ENCODE results near the gene KRTAP10-4. TPM values are rescaled to one million over a fixed set of nuclear protein-coding genes. Genes with fewer than 3 reads are reported as not detected.

The KRTAP10-4 gene
- polyA plus RNA-seq, 1 of the 3 experiments (the other 2 are of a cell fraction), result not detected

DNA sequence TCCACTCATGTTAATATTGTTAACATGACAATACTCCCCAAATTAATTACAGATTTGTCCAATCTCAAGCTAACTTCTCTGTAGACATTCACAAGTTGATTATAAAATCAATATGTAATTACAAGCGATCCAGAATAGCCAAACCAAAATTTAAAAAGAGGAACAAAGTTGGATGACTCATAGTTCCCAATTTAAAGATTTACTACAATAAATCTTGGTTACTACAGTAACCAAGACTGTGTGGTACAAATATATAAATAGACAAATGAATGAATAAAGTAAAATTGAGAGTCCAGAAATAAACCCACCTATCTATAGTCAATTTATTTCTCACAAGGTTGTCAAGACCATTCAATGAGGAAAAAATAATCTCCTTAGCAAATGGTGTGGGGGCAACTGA, 7.1 kb upstream of the KRTAP10-4 start:
- no peak for DNase-seq
- Histone ChIP-seq H3K27me3 (ENCODE audit: insufficient read depth) (peaks cover 19% of the 10 kb centered on the region; the same call in 1 of the 2 replicates), H3F3A (replicated peaks; ENCODE audit: insufficient read depth) (no peaks in the 10 kb centered on the region), H4K20me1 (ENCODE audit: insufficient read depth) (no peaks in the 10 kb centered on the region), H3K79me2 (ENCODE audit: insufficient read depth) (no peaks in the 10 kb centered on the region), H3K27ac (ENCODE audit: low read depth in 2 of 2, low read length in 1 of 2) (no peak overlapping the region), H3K4me1 (ENCODE audit: control insufficient read depth in 1 of 2, insufficient read depth in 2 of 2, low read depth in 1 of 2, low read length in 1 of 2) (no peaks in the 10 kb centered on the region), H3K4me3 (ENCODE audit: low read depth in 2 of 2, low read length in 1 of 2) (no peak overlapping the region), H2AFZ (ENCODE audit: low read depth) (no peak overlapping the region), H3K36me3 (replicated peaks in 1 of 2; ENCODE audit: control insufficient read depth in 1 of 2, insufficient read depth in 2 of 2, low read length in 1 of 2) (no peaks in the 10 kb centered on the region), H3K4me2 (no peak overlapping the region), H3K9ac (no peak overlapping the region), H3K9me3 (no peaks in the 10 kb centered on the region), H3K9me2 (no peaks in the 10 kb centered on the region)
- 2% methylated on average over 1 of the region's 1 CpG for WGBS (ENCODE audit: low lambda C conversion rate)
- CTCF ChIA-PET, result interaction anchor here (1.0 kb wide), 1 partner anchor 227 kb away, joined by 3 read pairs; no protein-coding TSS in a partner anchor
- no peak for TF ChIP-seq RAD21 (IDR thresholded peaks at IDR 0.05; ENCODE audit: low read length)
- TF ChIP-seq TCF12 (IDR thresholded peaks at IDR 0.05), result no peak
- TF ChIP-seq ELF1 (IDR thresholded peaks at IDR 0.05), result no peak
- no peak for TF ChIP-seq RXRA (IDR thresholded peaks at IDR 0.05; ENCODE audit: borderline replicate concordance, low read depth)
- TF ChIP-seq, protein P1, sequence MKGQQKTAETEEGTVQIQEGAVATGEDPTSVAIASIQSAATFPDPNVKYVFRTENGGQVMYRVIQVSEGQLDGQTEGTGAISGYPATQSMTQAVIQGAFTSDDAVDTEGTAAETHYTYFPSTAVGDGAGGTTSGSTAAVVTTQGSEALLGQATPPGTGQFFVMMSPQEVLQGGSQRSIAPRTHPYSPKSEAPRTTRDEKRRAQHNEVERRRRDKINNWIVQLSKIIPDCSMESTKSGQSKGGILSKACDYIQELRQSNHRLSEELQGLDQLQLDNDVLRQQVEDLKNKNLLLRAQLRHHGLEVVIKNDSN (IDR thresholded peaks at IDR 0.05; ENCODE audit: borderline replicate concordance, low read depth), result no peak
- TF ChIP-seq SMC3 (IDR thresholded peaks at IDR 0.05; ENCODE audit: low read depth, low read length), result no peak
- TF ChIP-seq GABPA (IDR thresholded peaks at IDR 0.05; ENCODE audit: low read depth), result no peak
- no peak for TF ChIP-seq NRF1 (IDR thresholded peaks at IDR 0.05; ENCODE audit: low read depth, low read length)
- no peak for TF ChIP-seq TEAD4 (IDR thresholded peaks at IDR 0.05; ENCODE audit: borderline replicate concordance, insufficient read depth)
- no peak for TF ChIP-seq RFX5 (IDR thresholded peaks at IDR 0.05; ENCODE audit: low read length)
- no peak for TF ChIP-seq GATA2 (CRISPR knock-in tag; IDR thresholded peaks at IDR 0.05)
- POLR2A ChIA-PET, result no interaction called here

DNA sequence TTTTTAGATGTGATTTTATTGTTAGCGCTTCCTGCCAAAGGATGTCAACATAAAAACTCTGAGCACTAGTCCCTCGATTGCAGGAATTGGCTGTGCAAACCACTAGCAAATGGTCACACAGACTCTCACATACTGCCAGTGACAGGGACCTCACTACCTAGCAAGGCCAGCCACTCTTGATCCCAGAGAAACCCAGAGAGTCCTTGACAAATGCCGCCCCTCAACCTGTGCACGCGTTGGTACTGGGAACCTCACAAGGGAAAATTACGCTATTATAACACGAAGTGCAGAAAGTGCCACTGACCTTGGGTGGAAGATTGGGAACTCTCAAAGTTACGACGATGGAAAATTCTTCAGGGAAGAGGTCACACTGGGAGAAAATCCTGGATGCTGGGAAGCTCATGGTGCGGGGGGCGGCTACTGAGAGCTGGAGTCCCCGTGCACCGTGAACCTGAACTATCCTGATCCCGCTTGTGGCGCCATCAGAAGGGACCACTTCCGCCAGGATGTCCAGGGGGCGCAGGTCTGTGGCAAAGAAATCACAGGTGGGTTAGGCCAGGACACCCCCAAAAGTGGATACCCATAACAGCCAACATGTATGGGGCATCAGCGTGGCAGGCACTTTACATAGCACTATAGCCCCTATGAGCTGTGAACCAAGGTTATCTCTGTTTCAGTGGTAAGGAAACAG, 5.9 kb upstream of the KRTAP10-4 start:
- no peak overlapping the region for H3K27ac ChIP-seq (ENCODE audit: low read depth in 2 of 2, low read length in 1 of 2)
- TF ChIP-seq GABPA (IDR thresholded peaks at IDR 0.05; ENCODE audit: low read depth), result no peak
- TF ChIP-seq, protein P2, sequence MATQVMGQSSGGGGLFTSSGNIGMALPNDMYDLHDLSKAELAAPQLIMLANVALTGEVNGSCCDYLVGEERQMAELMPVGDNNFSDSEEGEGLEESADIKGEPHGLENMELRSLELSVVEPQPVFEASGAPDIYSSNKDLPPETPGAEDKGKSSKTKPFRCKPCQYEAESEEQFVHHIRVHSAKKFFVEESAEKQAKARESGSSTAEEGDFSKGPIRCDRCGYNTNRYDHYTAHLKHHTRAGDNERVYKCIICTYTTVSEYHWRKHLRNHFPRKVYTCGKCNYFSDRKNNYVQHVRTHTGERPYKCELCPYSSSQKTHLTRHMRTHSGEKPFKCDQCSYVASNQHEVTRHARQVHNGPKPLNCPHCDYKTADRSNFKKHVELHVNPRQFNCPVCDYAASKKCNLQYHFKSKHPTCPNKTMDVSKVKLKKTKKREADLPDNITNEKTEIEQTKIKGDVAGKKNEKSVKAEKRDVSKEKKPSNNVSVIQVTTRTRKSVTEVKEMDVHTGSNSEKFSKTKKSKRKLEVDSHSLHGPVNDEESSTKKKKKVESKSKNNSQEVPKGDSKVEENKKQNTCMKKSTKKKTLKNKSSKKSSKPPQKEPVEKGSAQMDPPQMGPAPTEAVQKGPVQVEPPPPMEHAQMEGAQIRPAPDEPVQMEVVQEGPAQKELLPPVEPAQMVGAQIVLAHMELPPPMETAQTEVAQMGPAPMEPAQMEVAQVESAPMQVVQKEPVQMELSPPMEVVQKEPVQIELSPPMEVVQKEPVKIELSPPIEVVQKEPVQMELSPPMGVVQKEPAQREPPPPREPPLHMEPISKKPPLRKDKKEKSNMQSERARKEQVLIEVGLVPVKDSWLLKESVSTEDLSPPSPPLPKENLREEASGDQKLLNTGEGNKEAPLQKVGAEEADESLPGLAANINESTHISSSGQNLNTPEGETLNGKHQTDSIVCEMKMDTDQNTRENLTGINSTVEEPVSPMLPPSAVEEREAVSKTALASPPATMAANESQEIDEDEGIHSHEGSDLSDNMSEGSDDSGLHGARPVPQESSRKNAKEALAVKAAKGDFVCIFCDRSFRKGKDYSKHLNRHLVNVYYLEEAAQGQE (IDR thresholded peaks at IDR 0.05; ENCODE audit: low read depth, low read length), result no peak
- H3K9ac ChIP-seq, result no peak overlapping the region
- no peak overlapping the region for H2AFZ ChIP-seq (ENCODE audit: low read depth)
- no peaks in the 10 kb centered on the region for H3K4me1 ChIP-seq (ENCODE audit: control insufficient read depth in 1 of 2, insufficient read depth in 2 of 2, low read depth in 1 of 2, low read length in 1 of 2)
- CTCF ChIA-PET, result no interaction called here
- peaks cover 32% of the 10 kb centered on the region; the same call in 1 of the 2 replicates for H3K27me3 ChIP-seq (ENCODE audit: insufficient read depth)
- no peaks in the 10 kb centered on the region for H3K9me2 ChIP-seq
- H4K20me1 ChIP-seq (ENCODE audit: insufficient read depth), result no peaks in the 10 kb centered on the region
- H3K4me3 ChIP-seq (ENCODE audit: low read depth in 2 of 2, low read length in 1 of 2), result no peak overlapping the region
- no peaks in the 10 kb centered on the region for H3F3A ChIP-seq (replicated peaks; ENCODE audit: insufficient read depth)
- no peaks in the 10 kb centered on the region for H3K36me3 ChIP-seq (replicated peaks in 1 of 2; ENCODE audit: control insufficient read depth in 1 of 2, insufficient read depth in 2 of 2, low read length in 1 of 2)
- H3K9me3 ChIP-seq, result no peaks in the 10 kb centered on the region
- no peak for DNase-seq
- POLR2A ChIA-PET, result no interaction called here
- 45% methylated on average over 17 of the region's 18 CpGs for WGBS (ENCODE audit: low lambda C conversion rate)
- no peak overlapping the region for H3K4me2 ChIP-seq
- no peaks in the 10 kb centered on the region for H3K79me2 ChIP-seq (ENCODE audit: insufficient read depth)
